Measurements from ENCODE around the gene EXOC3L1. TPM values are rescaled to one million over a fixed set of nuclear protein-coding genes. Genes with fewer than 3 reads are reported as not detected.

Gene EXOC3L1
- total RNA-seq, 1 donor from 2014 or later = 0.40 TPM

- no peak overlapping the region for H3K27ac Mint-ChIP-seq
- no peak for TF ChIP-seq CTCF (IDR thresholded peaks at IDR 0.05; ENCODE audit: unreplicated experiment)
- peaks cover 5% of the 10 kb centered on the region for H3K27me3 Mint-ChIP-seq (ENCODE audit: low read depth)
- H3K36me3 Mint-ChIP-seq = peaks cover 16% of the 10 kb centered on the region
- peaks cover 18% of the 10 kb centered on the region for H3K4me1 Mint-ChIP-seq
- H3K9me3 Mint-ChIP-seq = no peaks in the 10 kb centered on the region
- DNase-seq (ENCODE audit: low spot score in 2 of 2, unreplicated experiment in 2 of 2) = no peak
- H3K4me3 Mint-ChIP-seq = no peak overlapping the region
Observed at GRCh38 chr16:67197704-67198103, 7.8 kb upstream of the EXOC3L1 start.

GRCh38 chr16:67196881-67197280, 6.9 kb upstream of the EXOC3L1 start:
- peaks cover 22% of the 10 kb centered on the region for H3K4me1 Mint-ChIP-seq
- DNase-seq (ENCODE audit: low spot score in 2 of 2, unreplicated experiment in 2 of 2) = no peak
- H3K9me3 Mint-ChIP-seq = no peaks in the 10 kb centered on the region
- no peak overlapping the region for H3K27ac Mint-ChIP-seq
- peaks cover 16% of the 10 kb centered on the region for H3K36me3 Mint-ChIP-seq
- H3K4me3 Mint-ChIP-seq = no peak overlapping the region
- TF ChIP-seq CTCF (IDR thresholded peaks at IDR 0.05; ENCODE audit: unreplicated experiment) = no peak
- peaks cover 5% of the 10 kb centered on the region for H3K27me3 Mint-ChIP-seq (ENCODE audit: low read depth)

- Mint-ChIP-seq H3K4me1 (peaks cover 24% of the 10 kb centered on the region), H3K4me3 (no peak overlapping the region), H3K9me3 (no peaks in the 10 kb centered on the region), H3K36me3 (peaks cover 16% of the 10 kb centered on the region), H3K27ac (no peak overlapping the region), H3K27me3 (ENCODE audit: low read depth) (peaks cover 5% of the 10 kb centered on the region)
- no peak for DNase-seq (ENCODE audit: low spot score in 2 of 2, unreplicated experiment in 2 of 2)
- no peak for TF ChIP-seq CTCF (IDR thresholded peaks at IDR 0.05; ENCODE audit: unreplicated experiment)
Observed at GRCh38 chr16:67195676-67196075, 5.7 kb upstream of the EXOC3L1 start.

- no peak for DNase-seq (ENCODE audit: low spot score in 2 of 2, unreplicated experiment in 2 of 2)
- peaks cover 16% of the 10 kb centered on the region for H3K36me3 Mint-ChIP-seq
- no peaks in the 10 kb centered on the region for H3K9me3 Mint-ChIP-seq
- no peak for TF ChIP-seq CTCF (IDR thresholded peaks at IDR 0.05; ENCODE audit: unreplicated experiment)
- H3K4me3 Mint-ChIP-seq = peak overlapping the region; percentile 84
- no peak overlapping the region for H3K27ac Mint-ChIP-seq
- H3K4me1 Mint-ChIP-seq = peaks cover 19% of the 10 kb centered on the region
- no peaks in the 10 kb centered on the region for H3K27me3 Mint-ChIP-seq (ENCODE audit: low read depth)
Observed at GRCh38 chr16:67194260-67194659, 4.3 kb upstream of the EXOC3L1 start.

GRCh38 chr16:67193536-67193935, 3.6 kb upstream of the EXOC3L1 start:
- Mint-ChIP-seq H3K9me3 (no peaks in the 10 kb centered on the region), H3K36me3 (peaks cover 16% of the 10 kb centered on the region), H3K4me3 (peak overlapping the region; percentile 84), H3K27ac (peak overlapping the region; percentile 25), H3K27me3 (ENCODE audit: low read depth) (no peaks in the 10 kb centered on the region), H3K4me1 (peaks cover 19% of the 10 kb centered on the region)
- DNase-seq (ENCODE audit: low spot score in 2 of 2, unreplicated experiment in 2 of 2) = no peak
- TF ChIP-seq CTCF (IDR thresholded peaks at IDR 0.05; ENCODE audit: unreplicated experiment) = no peak

GRCh38 chr16:67192781-67193361, 2.9 kb upstream of the EXOC3L1 start:
- TF ChIP-seq CTCF (IDR thresholded peaks at IDR 0.05; ENCODE audit: unreplicated experiment) = no peak
- no peak for DNase-seq (ENCODE audit: low spot score in 2 of 2, unreplicated experiment in 2 of 2)
- no peaks in the 10 kb centered on the region for H3K27me3 Mint-ChIP-seq (ENCODE audit: low read depth)
- H3K36me3 Mint-ChIP-seq = peaks cover 16% of the 10 kb centered on the region
- peak overlapping the region; percentile 84 for H3K4me3 Mint-ChIP-seq
- peaks cover 19% of the 10 kb centered on the region for H3K4me1 Mint-ChIP-seq
- no peaks in the 10 kb centered on the region for H3K9me3 Mint-ChIP-seq
- peak overlapping the region; percentile 86 for H3K27ac Mint-ChIP-seq
